Neural progenitor cell (in vitro differentiated cells): ENCODE data around the gene HERC3. TPM values are rescaled to one million over a fixed set of nuclear protein-coding genes. Genes with fewer than 3 reads are reported as not detected.

Experiments
- DNase-seq: peaks from one replicate; pipeline ENCODE4 v3.0.0-alpha.2; 2016; ENCODE audit warnings: low spot score
- H2AFZ ChIP-seq: fragments of 200-600 bp; sonication (generic); replicated peaks from 2 replicates; pipeline ENCODE4 v1.6.1; 2016; ENCODE audit warnings: antibody characterized with exemption
- H3F3A ChIP-seq: fragments of 200-600 bp; sonication (generic); 2 replicates; pipeline ENCODE4 v1.6.1; 2016; ENCODE audit warnings: antibody characterized with exemption, low read depth
- H3K27ac ChIP-seq: fragments of 200-600 bp; sonication (generic); 2 replicates; pipeline ENCODE4 v1.5.1; 2016; ENCODE audit warnings: mild to moderate bottlenecking
- H3K27me3 ChIP-seq: fragments of 200-600 bp; sonication (generic); 2 replicates; pipeline ENCODE4 v1.6.1; 2016; ENCODE audit warnings: mild to moderate bottlenecking, moderate library complexity
- H3K36me3 ChIP-seq: fragments of 200-600 bp; sonication (generic); 2 replicates; pipeline ENCODE4 v1.5.1; 2016
- H3K4me1 ChIP-seq: fragments of 200-600 bp; sonication (generic); 2 replicates; pipeline ENCODE4 v1.6.1; 2016; ENCODE audit warnings: mixed run types
- H3K4me2 ChIP-seq: fragments of 200-600 bp; sonication (generic); 2 replicates; pipeline ENCODE4 v1.6.1; 2016
- H3K4me3 ChIP-seq: fragments of 200-600 bp; sonication (generic); 2 replicates; pipeline ENCODE4 v1.5.1; 2016
- H3K79me2 ChIP-seq: fragments of 200-600 bp; sonication (generic); 2 replicates; pipeline ENCODE4 v1.6.1; 2016; ENCODE audit warnings: low read depth
- H3K9ac ChIP-seq: fragments of 200-600 bp; sonication (generic); 2 replicates; pipeline ENCODE4 v1.6.1; 2016
- H3K9me3 ChIP-seq: fragments of 200-600 bp; sonication (generic); 2 replicates; pipeline ENCODE4 v1.5.1; 2016; ENCODE audit warnings: low read depth
- H4K20me1 ChIP-seq: fragments of 200-600 bp; sonication (generic); 2 replicates; pipeline ENCODE4 v1.6.1; 2016; ENCODE audit warnings: low read depth
- H3K27ac Mint-ChIP-seq: 3 replicates; pipeline ENCODE4 v1.8.0; 2021; ENCODE audit warnings: mixed read lengths
- H3K27me3 Mint-ChIP-seq: 2 replicates; pipeline ENCODE4 v1.8.0; 2022; ENCODE audit warnings: low read depth, mild to moderate bottlenecking, inconsistent platforms, moderate library complexity, mixed read lengths; ENCODE audit not compliant: insufficient read depth
- H3K36me3 Mint-ChIP-seq: 3 replicates; pipeline ENCODE4 v1.8.0; 2021; ENCODE audit warnings: mixed read lengths
- H3K4me1 Mint-ChIP-seq: 3 replicates; pipeline ENCODE4 v1.8.0; 2021; ENCODE audit warnings: mixed read lengths
- H3K4me3 Mint-ChIP-seq: 3 replicates; pipeline ENCODE4 v1.8.0; 2021; ENCODE audit warnings: mild to moderate bottlenecking, moderate library complexity, mixed read lengths
- H3K9me3 Mint-ChIP-seq: 3 replicates; pipeline ENCODE4 v1.8.0; 2020; ENCODE audit warnings: mixed read lengths
- CTCF ChIP-seq: fragments of 200-600 bp; sonication (generic); IDR thresholded peaks from 2 replicates; pipeline ENCODE4 v1.5.1; 2017; ENCODE audit warnings: antibody characterized with exemption, mild to moderate bottlenecking
- EZH2 ChIP-seq: fragments of 200-600 bp; sonication (generic); IDR thresholded peaks from 2 replicates; pipeline ENCODE4 v1.6.1; 2017; ENCODE audit warnings: antibody characterized with exemption, mild to moderate bottlenecking, moderate library complexity
- EZH2phosphoT487 ChIP-seq: fragments of 200-600 bp; sonication (generic); IDR thresholded peaks from 2 replicates; pipeline ENCODE4 v1.6.1; 2017; ENCODE audit warnings: antibody characterized with exemption
- total RNA-seq: library from RNA; depleted of rRNA; stranded (reverse); fragments of >200 nt; gene quantifications from 2 replicates; pipeline ENCODE4 v1.2.3, GENCODE V29; 2015; ENCODE audit warnings: low replicate concordance

Gene HERC3
- total RNA-seq, 1 donor from 2014 or later = 4.1 TPM

- no peak overlapping the region for H3K27ac ChIP-seq
- no peaks in the 10 kb centered on the region for H3K4me1 ChIP-seq
- H4K20me1 ChIP-seq = no peaks in the 10 kb centered on the region
- TF ChIP-seq CTCF = no peak
- no peaks in the 10 kb centered on the region for H3K27me3 ChIP-seq
- no peak overlapping the region for H3K4me3 ChIP-seq
- no peaks in the 10 kb centered on the region for H3F3A ChIP-seq
- H3K27me3 Mint-ChIP-seq = no peaks in the 10 kb centered on the region
- H3K4me1 Mint-ChIP-seq = no peaks in the 10 kb centered on the region
- no peak overlapping the region for H3K9ac ChIP-seq
- no peaks in the 10 kb centered on the region for H3K9me3 ChIP-seq
- no peaks in the 10 kb centered on the region for H3K9me3 Mint-ChIP-seq
- no peaks in the 10 kb centered on the region for H3K79me2 ChIP-seq
- H3K36me3 ChIP-seq = peaks cover 5% of the 10 kb centered on the region
- no peak overlapping the region for H3K4me3 Mint-ChIP-seq
- peaks cover 40% of the 10 kb centered on the region for H3K36me3 Mint-ChIP-seq
- DNase-seq = no peak
- H3K27ac Mint-ChIP-seq = no peak overlapping the region
- H3K4me2 ChIP-seq = no peak overlapping the region
- no peak overlapping the region for H2AFZ ChIP-seq
Observed at GRCh38 chr4:88745175-88745574, 152.9 kb downstream of the HERC3 start.

- no peak overlapping the region for H3K4me3 Mint-ChIP-seq
- H3K4me1 Mint-ChIP-seq = no peaks in the 10 kb centered on the region
Observed at GRCh38 chr4:88745581-88746163, 153.4 kb downstream of the HERC3 start.

GRCh38 chr4:88746206-88746605 is 153.9 kb downstream of the HERC3 start:
- TF ChIP-seq CTCF = no peak
- TF ChIP-seq EZH2 = no peak
- no peak for TF ChIP-seq EZH2phosphoT487
- H3K27me3 Mint-ChIP-seq = peaks cover 2% of the 10 kb centered on the region
- H4K20me1 ChIP-seq = no peaks in the 10 kb centered on the region
- H3K27me3 ChIP-seq = no peaks in the 10 kb centered on the region
- no peak for DNase-seq
- H3K4me3 Mint-ChIP-seq = no peak overlapping the region
- no peaks in the 10 kb centered on the region for H3F3A ChIP-seq
- no peaks in the 10 kb centered on the region for H3K9me3 Mint-ChIP-seq
- no peak overlapping the region for H3K9ac ChIP-seq
- no peak overlapping the region for H3K4me3 ChIP-seq
- peaks cover 5% of the 10 kb centered on the region for H3K36me3 ChIP-seq
- H3K4me1 Mint-ChIP-seq = no peaks in the 10 kb centered on the region
- H3K4me2 ChIP-seq = no peak overlapping the region
- no peaks in the 10 kb centered on the region for H3K9me3 ChIP-seq
- no peak overlapping the region for H3K27ac Mint-ChIP-seq
- H3K4me1 ChIP-seq = no peaks in the 10 kb centered on the region
- H3K79me2 ChIP-seq = no peaks in the 10 kb centered on the region
- H2AFZ ChIP-seq = no peak overlapping the region
- H3K27ac ChIP-seq = no peak overlapping the region
- H3K36me3 Mint-ChIP-seq = peaks cover 45% of the 10 kb centered on the region

More at GRCh38 chr4:88745581-88746163, 153.4 kb downstream of the HERC3 start:
- peaks cover under 1% of the 10 kb centered on the region for H3K27me3 Mint-ChIP-seq
- H4K20me1 ChIP-seq = no peaks in the 10 kb centered on the region
- no peaks in the 10 kb centered on the region for H3K9me3 Mint-ChIP-seq
- H3K27ac Mint-ChIP-seq = no peak overlapping the region
- H3K9me3 ChIP-seq = no peaks in the 10 kb centered on the region
- H3K79me2 ChIP-seq = no peaks in the 10 kb centered on the region
- H3F3A ChIP-seq = no peaks in the 10 kb centered on the region
- H3K27ac ChIP-seq = no peak overlapping the region
- peaks cover 5% of the 10 kb centered on the region for H3K36me3 ChIP-seq
- no peaks in the 10 kb centered on the region for H3K4me1 ChIP-seq
- no peak overlapping the region for H3K4me3 ChIP-seq
- TF ChIP-seq EZH2phosphoT487 = no peak
- no peak for TF ChIP-seq CTCF
- no peak for TF ChIP-seq EZH2
- peaks cover 43% of the 10 kb centered on the region for H3K36me3 Mint-ChIP-seq
- H2AFZ ChIP-seq = no peak overlapping the region
- H3K27me3 ChIP-seq = no peaks in the 10 kb centered on the region
- no peak overlapping the region for H3K4me2 ChIP-seq
- no peak overlapping the region for H3K9ac ChIP-seq
- DNase-seq = no peak
